Measurements from ENCODE around the gene TFIP11. TPM values are rescaled to one million over a fixed set of nuclear protein-coding genes. Genes with fewer than 3 reads are reported as not detected.

The TFIP11 gene
- total RNA-seq, 1 donor from 2014 or later: 33.9 TPM

GRCh38 chr22:26503758-26504157, 8.5 kb downstream of the TFIP11 start:
- no peak for DNase-seq (ENCODE audit: low spot score)

- DNase-seq (ENCODE audit: low spot score): no peak
Measured at GRCh38 chr22:26502688-26503561, 9.3 kb downstream of the TFIP11 start.

- DNase-seq (ENCODE audit: low spot score): no peak
Measured at GRCh38 chr22:26501996-26502395, 10.3 kb downstream of the TFIP11 start.

GRCh38 chr22:26499188-26499703, 13.0 kb downstream of the TFIP11 start:
- DNase-seq (ENCODE audit: low spot score): no peak

GRCh38 chr22:26496456-26496855, 15.8 kb downstream of the TFIP11 start:
- DNase-seq (ENCODE audit: low spot score): no peak

GRCh38 chr22:26494506-26494905, 17.8 kb downstream of the TFIP11 start:
- no peak for DNase-seq (ENCODE audit: low spot score)

GRCh38 chr22:26492220-26492619, 20.1 kb downstream of the TFIP11 start:
- DNase-seq (ENCODE audit: low spot score): no peak

GRCh38 chr22:26489447-26490036, 22.7 kb downstream of the TFIP11 start:
- DNase-seq (ENCODE audit: low spot score): no peak

GRCh38 chr22:26487996-26488395, 24.3 kb downstream of the TFIP11 start:
- no peak for DNase-seq (ENCODE audit: low spot score)

GRCh38 chr22:26486394-26486793, 25.9 kb downstream of the TFIP11 start:
- no peak for DNase-seq (ENCODE audit: low spot score)

GRCh38 chr22:26485806-26486390, 26.4 kb downstream of the TFIP11 start:
- DNase-seq (ENCODE audit: low spot score): no peak

GRCh38 chr22:26485013-26485412, 27.3 kb downstream of the TFIP11 start:
- no peak for DNase-seq (ENCODE audit: low spot score)

GRCh38 chr22:26484360-26484706, 27.9 kb downstream of the TFIP11 start:
- no peak for DNase-seq (ENCODE audit: low spot score)

GRCh38 chr22:26483439-26484359, 28.6 kb downstream of the TFIP11 start, which contains the start of the genes HPS4 and SRRD:
Gene HPS4 (minus strand): TSS chr22:26483783. CDS start chr22:26481762, 2,021 bp downstream.
Gene SRRD (plus strand): TSS chr22:26483877. CDS start chr22:26483891, 14 bp downstream.
- peak; percentile 91 for DNase-seq (ENCODE audit: low spot score)

- DNase-seq (ENCODE audit: low spot score): no peak
Measured at GRCh38 chr22:26483043-26483438, 29.2 kb downstream of the TFIP11 start.

- DNase-seq (ENCODE audit: low spot score): no peak
Measured at GRCh38 chr22:26482161-26482560, 30.1 kb downstream of the TFIP11 start.

GRCh38 chr22:26481694-26482093, 30.6 kb downstream of the TFIP11 start:
- no peak for DNase-seq (ENCODE audit: low spot score)

GRCh38 chr22:26481112-26481693, 31.1 kb downstream of the TFIP11 start:
- no peak for DNase-seq (ENCODE audit: low spot score)

GRCh38 chr22:26480611-26480932, 31.7 kb downstream of the TFIP11 start:
- DNase-seq (ENCODE audit: low spot score): no peak

- DNase-seq (ENCODE audit: low spot score): no peak
Measured at GRCh38 chr22:26479792-26480610, 32.3 kb downstream of the TFIP11 start.

Measured in ureter (tissue), 1 donor.